HEK293T (cell line): ENCODE data around the gene HBS1L.

Experiments
- ARNT ChIP-seq: fragments of 450-650 bp; IDR thresholded peaks from 2 replicates; pipeline ENCODE4 v1.6.1; 2017; ENCODE audit warnings: mild to moderate bottlenecking
- BHLHE40 ChIP-seq: fragments of 450-650 bp; IDR thresholded peaks from 2 replicates; pipeline ENCODE4 v1.6.1; 2016; ENCODE audit warnings: mild to moderate bottlenecking, moderate library complexity, borderline replicate concordance
- ELF4 ChIP-seq: fragments of 450-650 bp; IDR thresholded peaks from 2 replicates; pipeline ENCODE4 v1.6.1; 2017; ENCODE audit warnings: antibody characterized with exemption
- FOXA1 ChIP-seq: fragments of 450-650 bp; IDR thresholded peaks from 2 replicates; pipeline ENCODE4 v1.6.1; 2016; ENCODE audit warnings: mild to moderate bottlenecking
- FOXK2 ChIP-seq: fragments of 450-650 bp; IDR thresholded peaks from 2 replicates; pipeline ENCODE4 v1.6.1; 2016; ENCODE audit warnings: mild to moderate bottlenecking
- FOXM1 ChIP-seq: fragments of 450-650 bp; IDR thresholded peaks from 2 replicates; pipeline ENCODE4 v1.6.1; 2017; ENCODE audit warnings: mild to moderate bottlenecking, borderline replicate concordance
- HDGF ChIP-seq: fragments of 450-650 bp; IDR thresholded peaks from 2 replicates; pipeline ENCODE4 v1.6.1; 2017; ENCODE audit warnings: antibody characterized with exemption, borderline replicate concordance
- L3MBTL2 ChIP-seq: fragments of 450-650 bp; conservative IDR thresholded peaks from 2 replicates; pipeline ENCODE4 v1.6.1; 2016; ENCODE audit warnings: mild to moderate bottlenecking
- LEF1 ChIP-seq: fragments of 450-650 bp; IDR thresholded peaks from 2 replicates; pipeline ENCODE4 v1.6.1; 2017; ENCODE audit warnings: mild to moderate bottlenecking, borderline replicate concordance
- PKNOX1 ChIP-seq: fragments of 450-650 bp; IDR thresholded peaks from 2 replicates; pipeline ENCODE4 v1.6.1; 2016
- SP1 ChIP-seq: fragments of 450-650 bp; IDR thresholded peaks from 2 replicates; pipeline ENCODE4 v1.6.1; 2017
- SUZ12 ChIP-seq: fragments of 450-650 bp; IDR thresholded peaks from 2 replicates; pipeline ENCODE4 v1.6.1; 2016; ENCODE audit warnings: mild to moderate bottlenecking
- TARDBP ChIP-seq: fragments of 450-650 bp; IDR thresholded peaks from 2 replicates; pipeline ENCODE4 v1.6.1; 2016

GRCh38 chr6:135044639-135045038, 10.0 kb downstream of the HBS1L start:
- TF ChIP-seq HDGF, result no peak
- no peak for TF ChIP-seq ARNT
- no peak for TF ChIP-seq L3MBTL2
- no peak for TF ChIP-seq PKNOX1
- TF ChIP-seq FOXM1, result no peak
- TF ChIP-seq TARDBP, result no peak
- no peak for TF ChIP-seq LEF1
- TF ChIP-seq FOXK2, result no peak
- no peak for TF ChIP-seq SP1
- no peak for TF ChIP-seq SUZ12
- no peak for TF ChIP-seq FOXA1
- TF ChIP-seq ELF4, result no peak
- no peak for TF ChIP-seq BHLHE40
